Esophagus squamous epithelium (tissue), 5 donors: ENCODE measurements around the gene ALMS1. TPM values are rescaled to one million over a fixed set of nuclear protein-coding genes. Genes with fewer than 3 reads are reported as not detected.
A peak's percentile ranks its signal among the peaks of the same experiment; 100 is the strongest.
"Not testable (repeated sequence)": the region's sequence is repeated elsewhere in the genome, so short reads cannot be mapped to it uniquely, and the experiment has no call there.

ENCODE experiments used
- DNase-seq: peaks from one replicate; lab custom pipeline; 2025; lab: John Stamatoyannopoulos, UW
- H3K27ac ChIP-seq, 4 donors: fragments of 200-600 bp; sonication (generic); one replicate each; pipeline ENCODE4 v1.5.1; 2016 to 2019; ENCODE audit warnings: mild to moderate bottlenecking in 1 of 4
- H3K27me3 ChIP-seq, 4 donors: fragments of 200-600 bp; sonication (generic); 1 replicate in 3 of 4; 2 replicates in 1 of 4; pipeline versions ENCODE4 v1.5.1 to v1.6.0; 2017 to 2021; ENCODE audit warnings: antibody characterized with exemption in 1 of 4
- H3K36me3 ChIP-seq, 3 donors: fragments of 200-600 bp; sonication (generic); one replicate each; pipeline ENCODE4 v1.5.1; 2016 to 2019
- H3K4me1 ChIP-seq, 3 donors: fragments of 200-600 bp; sonication (generic); one replicate each; pipeline ENCODE4 v1.5.1; 2017 to 2019
- H3K4me3 ChIP-seq, 4 donors: fragments of 200-600 bp; sonication (generic); 1 replicate in 3 of 4; 2 replicates in 1 of 4; pipeline ENCODE4 v1.5.1; 2016 to 2019; ENCODE audit warnings: mild to moderate bottlenecking in 2 of 4, moderate library complexity in 1 of 4
- H3K9me3 ChIP-seq, 3 donors: fragments of 200-600 bp; sonication (generic); one replicate each; pipeline ENCODE4 v1.5.1; 2016 to 2019
- POLR2A ChIP-seq, 4 donors: fragments of 450-650 bp; IDR thresholded peaks; one replicate each; pipeline ENCODE4 v1.6.1; 2017; ENCODE audit warnings: antibody characterized with exemption in 4 of 4, mild to moderate bottlenecking in 4 of 4, moderate library complexity in 3 of 4
- WGBS, 2 donors: methylation state at CpG; one replicate each; pipeline ENCODE4 v1.1.5; 2018; 5-methylcytosine and 5-hydroxymethylcytosine counted together
- intact Hi-C: fragments of 100-400 bp; cut with DNase I; formaldehyde crosslinking; loops from one replicate; pipeline ENCODE4 v1.15.0; 2022
- total RNA-seq, 4 donors: library from RNA; depleted of rRNA; stranded (reverse); fragments of >200 nt; gene quantifications; one replicate each; pipeline ENCODE4 v1.1.0, GENCODE V29; 2016
- TF ChIP-seq, protein P1 (sequence below), 6 experiments: fragments of 450-650 bp in 4 of 6; fragments of 200-600 bp in 2 of 6; sonication (generic) in 2 of 6; IDR thresholded peaks; one replicate each; pipeline ENCODE4 v1.5.1; 2016 to 2019; ENCODE audit warnings: antibody characterized with exemption in 6 of 6, mild to moderate bottlenecking in 4 of 6, moderate library complexity in 4 of 6
- donor health status: DM: yes; HTN: yes; CAD: no.

The ALMS1 gene
- total RNA-seq, result 10 to 100 TPM in 2 of 4 donors, 1 to 10 TPM in 2; 8.4 to 21.4 (median 9.5) TPM

DNA sequence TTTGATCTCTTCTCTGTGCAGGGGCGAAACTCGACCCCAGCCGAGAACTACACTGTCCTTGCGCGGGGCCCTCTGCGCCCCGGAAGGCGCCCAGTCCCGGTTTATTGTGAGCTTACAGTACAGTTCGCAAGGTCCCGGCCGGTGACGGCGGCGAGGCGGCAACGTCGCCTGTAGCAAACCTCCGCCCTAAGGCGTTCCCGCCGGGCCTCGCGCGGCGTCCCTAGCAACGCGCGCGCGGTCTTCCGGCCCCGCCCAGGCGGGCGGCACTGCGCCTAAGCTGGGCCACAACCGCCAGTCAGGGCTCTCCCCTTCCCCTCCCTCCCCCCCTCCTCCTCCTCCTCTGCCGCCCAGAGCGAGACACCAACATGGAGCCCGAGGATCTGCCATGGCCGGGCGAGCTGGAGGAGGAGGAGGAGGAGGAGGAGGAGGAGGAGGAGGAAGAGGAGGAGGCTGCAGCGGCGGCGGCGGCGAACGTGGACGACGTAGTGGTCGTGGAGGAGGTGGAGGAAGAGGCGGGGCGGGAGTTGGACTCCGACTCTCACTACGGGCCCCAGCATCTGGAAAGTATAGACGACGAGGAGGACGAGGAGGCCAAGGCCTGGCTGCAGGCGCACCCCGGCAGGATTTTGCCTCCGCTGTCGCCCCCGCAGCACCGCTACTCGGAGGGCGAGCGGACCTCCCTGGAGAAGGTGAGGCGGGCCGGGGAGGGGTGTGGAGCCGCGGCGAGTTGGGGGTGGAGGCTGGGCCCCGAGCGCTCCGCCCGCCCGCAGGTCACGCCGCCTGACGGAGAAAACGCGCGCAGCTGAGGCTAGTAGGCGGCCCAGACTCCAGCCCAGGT is at the start of gene ALMS1:
Gene ALMS1 (plus strand): TSS at position 333 of the 838 bp plus-strand sequence. CDS start 33 bp downstream, at position 366.
- H3K9me3 ChIP-seq, result no peaks in the 10 kb centered on the region
- no peaks in the 10 kb centered on the region for H3K36me3 ChIP-seq
- H3K27me3 ChIP-seq, result peaks cover 0 to under 1% (median 0%) of the 10 kb centered on the region in 4 donors
- H3K27ac ChIP-seq, result peak within 1 kb of the TSS; percentile 86 to 96 (median 93)
- peak; percentile 71 for DNase-seq
- TF ChIP-seq POLR2A (IDR thresholded peaks at IDR 0.05), result peak in 3 of 4 donors; percentile 19 to 42 (median 32)
- TF ChIP-seq, protein P1, sequence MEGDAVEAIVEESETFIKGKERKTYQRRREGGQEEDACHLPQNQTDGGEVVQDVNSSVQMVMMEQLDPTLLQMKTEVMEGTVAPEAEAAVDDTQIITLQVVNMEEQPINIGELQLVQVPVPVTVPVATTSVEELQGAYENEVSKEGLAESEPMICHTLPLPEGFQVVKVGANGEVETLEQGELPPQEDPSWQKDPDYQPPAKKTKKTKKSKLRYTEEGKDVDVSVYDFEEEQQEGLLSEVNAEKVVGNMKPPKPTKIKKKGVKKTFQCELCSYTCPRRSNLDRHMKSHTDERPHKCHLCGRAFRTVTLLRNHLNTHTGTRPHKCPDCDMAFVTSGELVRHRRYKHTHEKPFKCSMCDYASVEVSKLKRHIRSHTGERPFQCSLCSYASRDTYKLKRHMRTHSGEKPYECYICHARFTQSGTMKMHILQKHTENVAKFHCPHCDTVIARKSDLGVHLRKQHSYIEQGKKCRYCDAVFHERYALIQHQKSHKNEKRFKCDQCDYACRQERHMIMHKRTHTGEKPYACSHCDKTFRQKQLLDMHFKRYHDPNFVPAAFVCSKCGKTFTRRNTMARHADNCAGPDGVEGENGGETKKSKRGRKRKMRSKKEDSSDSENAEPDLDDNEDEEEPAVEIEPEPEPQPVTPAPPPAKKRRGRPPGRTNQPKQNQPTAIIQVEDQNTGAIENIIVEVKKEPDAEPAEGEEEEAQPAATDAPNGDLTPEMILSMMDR (IDR thresholded peaks at IDR 0.05), result peak in 4 of 6 experiments; percentile 21 to 29 (median 26)
- WGBS, 2 donors, result 1% methylated on average over 34 to 52 of the region's 84 CpGs
- peaks cover 0 to 23% (median 11%) of the 10 kb centered on the region in 3 donors for H3K4me1 ChIP-seq
- peak within 1 kb of the TSS; percentile 67 to 84 (median 77) for H3K4me3 ChIP-seq
- intact Hi-C loops, result no loop called here

DNA sequence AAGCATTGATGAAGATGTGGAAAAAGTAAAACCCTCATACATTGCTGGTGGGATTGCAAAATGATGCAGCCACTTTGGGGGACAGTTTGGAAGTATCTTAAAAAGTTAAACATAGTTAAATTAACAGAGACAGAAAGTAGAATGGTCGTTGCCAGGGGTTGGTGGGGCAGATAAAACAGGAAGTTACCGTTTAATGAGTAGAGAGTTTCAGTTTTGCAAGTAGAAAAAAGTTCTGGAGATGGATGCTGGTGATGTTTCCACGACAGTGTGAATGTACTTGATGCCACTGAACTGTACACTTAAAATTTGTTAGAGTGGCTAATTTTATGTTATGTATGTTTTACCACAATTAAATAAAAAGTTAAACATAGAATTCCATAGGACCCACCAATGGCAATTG is 47.8 kb upstream of the ALMS1 start:
- no peak for TF ChIP-seq POLR2A (IDR thresholded peaks at IDR 0.05)
- TF ChIP-seq, protein P1 (IDR thresholded peaks at IDR 0.05), result no peak
- H3K27ac ChIP-seq, result no peak overlapping the region
- intact Hi-C loops, result no loop called here
- DNase-seq, result no peak
- H3K4me1 ChIP-seq, result no peaks in the 10 kb centered on the region
- WGBS, 2 donors, result 33% methylated on average over 3 of the region's 3 CpGs
- no peak overlapping the region for H3K4me3 ChIP-seq
- H3K9me3 ChIP-seq, result no peaks in the 10 kb centered on the region
- no peaks in the 10 kb centered on the region for H3K36me3 ChIP-seq
- H3K27me3 ChIP-seq, result no peaks in the 10 kb centered on the region

- intact Hi-C loops, result no loop called here
- H3K4me1 ChIP-seq, result no peaks in the 10 kb centered on the region
- H3K36me3 ChIP-seq, result no peaks in the 10 kb centered on the region
- no peak for DNase-seq
- H3K4me3 ChIP-seq, result no peak overlapping the region
- H3K27me3 ChIP-seq, result no peaks in the 10 kb centered on the region
- 54 to 72% methylated on average over 3 of the region's 3 CpGs for WGBS, 2 donors
- H3K9me3 ChIP-seq, result no peaks in the 10 kb centered on the region
- TF ChIP-seq, protein P1 (IDR thresholded peaks at IDR 0.05), result no peak
- TF ChIP-seq POLR2A (IDR thresholded peaks at IDR 0.05), result no peak
- no peak overlapping the region for H3K27ac ChIP-seq
Observed at GRCh38 chr2:73339201-73339600, 46.4 kb upstream of the ALMS1 start.

- Histone ChIP-seq H3K9me3 (no peaks in the 10 kb centered on the region), H3K27ac (no peak overlapping the region), H3K36me3 (no peaks in the 10 kb centered on the region), H3K27me3 (no peaks in the 10 kb centered on the region), H3K4me3 (no peak overlapping the region), H3K4me1 (no peaks in the 10 kb centered on the region)
- intact Hi-C loops, result no loop called here
- WGBS, 2 donors, result 71 to 77% methylated on average over 3 of the region's 3 CpGs
- no peak for TF ChIP-seq POLR2A (IDR thresholded peaks at IDR 0.05)
- TF ChIP-seq, protein P1 (IDR thresholded peaks at IDR 0.05), result no peak
- no peak for DNase-seq
Observed at GRCh38 chr2:73341039-73341438, 44.6 kb upstream of the ALMS1 start.

DNA sequence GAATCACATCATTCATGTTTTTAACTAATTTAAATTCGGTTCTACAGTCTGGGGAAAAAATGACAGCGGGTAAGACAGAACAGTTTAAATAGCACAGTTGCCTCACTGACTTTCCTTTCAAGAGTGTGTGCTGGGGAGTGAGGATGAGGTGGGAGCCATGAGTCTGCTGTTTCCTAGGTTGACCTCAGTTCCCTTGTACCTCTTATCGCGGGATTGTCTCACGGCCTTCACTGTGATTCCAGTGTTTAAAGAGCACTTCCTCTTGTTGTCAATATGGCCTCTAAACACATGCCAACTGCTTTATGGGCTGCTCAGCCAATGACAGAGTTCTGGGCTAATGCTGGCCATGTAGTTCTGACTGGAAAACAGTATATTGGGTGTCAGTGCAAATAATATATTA is 41.6 kb upstream of the ALMS1 start:
- Histone ChIP-seq H3K9me3 (no peaks in the 10 kb centered on the region), H3K27me3 (peaks cover 0 to 8% (median 0%) of the 10 kb centered on the region in 4 donors), H3K4me3 (no peak overlapping the region), H3K4me1 (no peaks in the 10 kb centered on the region), H3K27ac (no peak overlapping the region), H3K36me3 (no peaks in the 10 kb centered on the region)
- intact Hi-C loops, result no loop called here
- WGBS, 2 donors, result 70 to 83% methylated on average over 5 of the region's 5 CpGs
- no peak for TF ChIP-seq POLR2A (IDR thresholded peaks at IDR 0.05)
- TF ChIP-seq, protein P1 (IDR thresholded peaks at IDR 0.05), result no peak
- no peak for DNase-seq

GRCh38 chr2:73344747-73345146 is 40.9 kb upstream of the ALMS1 start:
- intact Hi-C loops, DNase-seq, H3K4me1 ChIP-seq, H3K9me3 ChIP-seq, H3K27ac ChIP-seq, H3K4me3 ChIP-seq, H3K36me3 ChIP-seq: not testable (repeated sequence)
- peaks cover 0 to 12% (median 0%) of the 10 kb centered on the region in 4 donors for H3K27me3 ChIP-seq
- WGBS, 2 donors, result 77 to 78% methylated on average over 3 of the region's 3 CpGs
